Esophagus (tissue), 2 donors: ENCODE results near the gene ARHGAP30. TPM values are rescaled to one million over a fixed set of nuclear protein-coding genes. Genes with fewer than 3 reads are reported as not detected.

Experiments used
- H3K27ac ChIP-seq, 2 donors: one replicate each; pipeline ENCODE4 v1.5.1; 2013; ENCODE audit warnings: low read depth in 2 of 2, mild to moderate bottlenecking in 2 of 2, inconsistent platforms in 1 of 2, low read length in 1 of 2, moderate library complexity in 1 of 2
- H3K27me3 ChIP-seq, 2 donors: one replicate each; pipeline ENCODE4 v1.6.1; 2013; ENCODE audit warnings: low read length in 2 of 2, control low read depth in 1 of 2, mild to moderate bottlenecking in 1 of 2; ENCODE audit not compliant: insufficient read depth in 2 of 2, control insufficient read depth in 1 of 2
- H3K36me3 ChIP-seq, 2 donors: one replicate each; pipeline ENCODE4 v1.6.1; 2013; ENCODE audit warnings: low read length in 1 of 2; ENCODE audit not compliant: control insufficient read depth in 2 of 2, insufficient read depth in 2 of 2
- H3K4me1 ChIP-seq, 2 donors: one replicate each; pipeline ENCODE4 v1.6.1; 2013; ENCODE audit warnings: low read length in 1 of 2; ENCODE audit not compliant: control insufficient read depth in 2 of 2, insufficient read depth in 2 of 2
- H3K4me3 ChIP-seq, 2 donors: one replicate each; pipeline ENCODE4 v1.5.1; 2013; ENCODE audit warnings: low read length in 2 of 2, mild to moderate bottlenecking in 2 of 2, low read depth in 1 of 2, moderate library complexity in 1 of 2
- H3K9me3 ChIP-seq, 2 donors: one replicate each; pipeline ENCODE4 v1.6.1; 2013; ENCODE audit warnings: mild to moderate bottlenecking in 2 of 2, low read depth in 1 of 2, low read length in 1 of 2, moderate library complexity in 1 of 2; ENCODE audit not compliant: control insufficient read depth in 2 of 2, insufficient read depth in 1 of 2
- WGBS, 2 donors: extraction: QIAGEN DNeasy Blood & Tissue Kit; methylation state at CpG; one replicate each; pipeline ENCODE4 v1.1.7; 2013; 5-methylcytosine and 5-hydroxymethylcytosine counted together
- polyA plus RNA-seq, 2 donors: library from polyadenylated mRNA; stranded (reverse); fragments of 200-250 nt; gene quantifications; one replicate each; pipeline ENCODE4 v1.2.3, GENCODE V29; 2013
- donor health status: healthy with polysubstance abuse.
- donor health status: Bipolar disorder and iron deficiency.

The ARHGAP30 gene
- polyA plus RNA-seq, 2 donors, result 7.9 to 9.5 TPM

GRCh38 chr1:161083748-161084596 is 14.3 kb upstream of the ARHGAP30 start:
- H3K9me3 ChIP-seq, result no peaks in the 10 kb centered on the region
- peaks cover 0 to 7% of the 10 kb centered on the region in 2 donors for H3K36me3 ChIP-seq
- 58 to 65% methylated on average over 10 of the region's 10 CpGs for WGBS, 2 donors
- H3K4me1 ChIP-seq, result peaks cover 6 to 16% of the 10 kb centered on the region in 2 donors
- peak overlapping the region; percentile 9 to 68 for H3K4me3 ChIP-seq
- H3K27me3 ChIP-seq, result no peaks in the 10 kb centered on the region
- peak overlapping the region; percentile 94 to 96 for H3K27ac ChIP-seq

- peaks cover 0 to 7% of the 10 kb centered on the region in 2 donors for H3K36me3 ChIP-seq
- peak overlapping the region; percentile 20 to 68 for H3K4me3 ChIP-seq
- no peaks in the 10 kb centered on the region for H3K9me3 ChIP-seq
- 39% methylated on average over 8 of the region's 8 CpGs for WGBS, 2 donors
- peak overlapping the region; percentile 96 for H3K27ac ChIP-seq
- no peaks in the 10 kb centered on the region for H3K27me3 ChIP-seq
- peaks cover 6 to 16% of the 10 kb centered on the region in 2 donors for H3K4me1 ChIP-seq
Measured at GRCh38 chr1:161082996-161083747, 13.5 kb upstream of the ARHGAP30 start.

- Histone ChIP-seq H3K4me3 (peak overlapping the region; percentile 12 to 41), H3K27me3 (no peaks in the 10 kb centered on the region), H3K27ac (peak overlapping the region; percentile 96), H3K36me3 (peaks cover 0 to 9% of the 10 kb centered on the region in 2 donors), H3K9me3 (no peaks in the 10 kb centered on the region), H3K4me1 (peaks cover 6 to 16% of the 10 kb centered on the region in 2 donors)
- 58 to 70% methylated on average over 2 of the region's 2 CpGs for WGBS, 2 donors
Measured at GRCh38 chr1:161082483-161082882, 12.8 kb upstream of the ARHGAP30 start.

- peaks cover 6 to 21% of the 10 kb centered on the region in 2 donors for H3K4me1 ChIP-seq
- no peaks in the 10 kb centered on the region for H3K27me3 ChIP-seq
Measured at GRCh38 chr1:161081519-161081918, 11.8 kb upstream of the ARHGAP30 start.

GRCh38 chr1:161080441-161081405 is 11.0 kb upstream of the ARHGAP30 start:
- Histone ChIP-seq H3K9me3 (no peaks in the 10 kb centered on the region), H3K36me3 (peaks cover 0 to 17% of the 10 kb centered on the region in 2 donors), H3K4me1 (peaks cover 6 to 23% of the 10 kb centered on the region in 2 donors), H3K27me3 (no peaks in the 10 kb centered on the region), H3K4me3 (peak overlapping the region in 1 of 2 donors; percentile 11), H3K27ac (peak overlapping the region; percentile 96)
- 67 to 69% methylated on average over 5 of the region's 5 CpGs for WGBS, 2 donors

More at GRCh38 chr1:161081519-161081918, 11.8 kb upstream of the ARHGAP30 start:
- WGBS, 2 donors, result 69 to 70% methylated on average over 5 of the region's 5 CpGs
- Histone ChIP-seq H3K4me3 (peak overlapping the region in 1 of 2 donors; percentile 11), H3K9me3 (no peaks in the 10 kb centered on the region), H3K36me3 (peaks cover 0 to 14% of the 10 kb centered on the region in 2 donors), H3K27ac (peak overlapping the region; percentile 96)

GRCh38 chr1:161079436-161080110 is 9.9 kb upstream of the ARHGAP30 start:
- H3K27ac ChIP-seq, result peak overlapping the region; percentile 96
- H3K4me1 ChIP-seq, result peaks cover 6 to 26% of the 10 kb centered on the region in 2 donors
- no peaks in the 10 kb centered on the region for H3K9me3 ChIP-seq
- H3K27me3 ChIP-seq, result no peaks in the 10 kb centered on the region
- H3K36me3 ChIP-seq, result peaks cover 0 to 20% of the 10 kb centered on the region in 2 donors
- 68 to 71% methylated on average over 41 of the region's 41 CpGs for WGBS, 2 donors
- H3K4me3 ChIP-seq, result peak overlapping the region; percentile 8 to 16

- WGBS, 2 donors, result 78 to 83% methylated on average over 9 of the region's 9 CpGs
Measured at GRCh38 chr1:161077426-161077825, 7.7 kb upstream of the ARHGAP30 start.

GRCh38 chr1:161076410-161076809 is 6.7 kb upstream of the ARHGAP30 start:
- no peaks in the 10 kb centered on the region for H3K27me3 ChIP-seq
- no peaks in the 10 kb centered on the region for H3K9me3 ChIP-seq
- H3K36me3 ChIP-seq, result peaks cover 0 to 40% of the 10 kb centered on the region in 2 donors
- H3K4me1 ChIP-seq, result peaks cover 15 to 44% of the 10 kb centered on the region in 2 donors
- no peak overlapping the region for H3K4me3 ChIP-seq
- H3K27ac ChIP-seq, result peak overlapping the region; percentile 49 to 88

More at GRCh38 chr1:161077426-161077825, 7.7 kb upstream of the ARHGAP30 start:
- H3K4me3 ChIP-seq, result no peak overlapping the region
- H3K36me3 ChIP-seq, result peaks cover 0 to 33% of the 10 kb centered on the region in 2 donors
- no peaks in the 10 kb centered on the region for H3K9me3 ChIP-seq
- H3K4me1 ChIP-seq, result peaks cover 15 to 42% of the 10 kb centered on the region in 2 donors
- no peaks in the 10 kb centered on the region for H3K27me3 ChIP-seq
- peak overlapping the region; percentile 45 to 77 for H3K27ac ChIP-seq
